SK-N-SH (cell line): ENCODE results near the gene SIM1. TPM values are rescaled to one million over a fixed set of nuclear protein-coding genes. Genes with fewer than 3 reads are reported as not detected.

Experiments used
- CTCF ChIA-PET: fragments of 300-600, 350-600 bp; formaldehyde crosslinking; extraction: SDS; loops from one replicate; lab custom pipeline; 2021; lab: Yijun Ruan, JAX
- POLR2A ChIA-PET: fragments of 350-600 bp; sonication (Branson Sonifier 250); formaldehyde crosslinking; extraction: SDS; loops from one replicate; lab custom pipeline; 2020; ENCODE audit warnings: antibody characterized with exemption, inconsistent platforms; lab: Yijun Ruan, JAX
- DNase-seq: peaks from one replicate; pipeline ENCODE4 v3.0.0; 2012
- H2AFZ ChIP-seq: fragments of 200-600 bp; sonication (generic); 2 replicates; pipeline ENCODE4 v1.8.1; 2016; ENCODE audit warnings: antibody characterized with exemption, mild to moderate bottlenecking, low read depth
- H3F3A ChIP-seq: fragments of 200-600 bp; sonication (generic); replicated peaks from 2 replicates; pipeline ENCODE3; 2016; ENCODE audit warnings: antibody characterized with exemption, mild to moderate bottlenecking; ENCODE audit not compliant: insufficient read depth
- H3K27ac ChIP-seq, 2 experiments: fragments of 200-500 bp in 1 of 2; fragments of 200-600 bp in 1 of 2; sonication (Bioruptor generic) in 1 of 2; sonication (generic), shearing (Covaris generic) in 1 of 2; 2 replicates each; pipeline versions ENCODE4 v1.5.1 to v1.6.1; 2014 to 2016; ENCODE audit warnings: low read depth in 2 of 2, inconsistent platforms in 1 of 2, low read length in 1 of 2, mild to moderate bottlenecking in 1 of 2, mixed read lengths in 1 of 2
- H3K27me3 ChIP-seq: fragments of 200-600 bp; sonication (generic), shearing (Covaris generic); 2 replicates; pipeline ENCODE4 v1.6.1; 2016; ENCODE audit warnings: mixed run types; ENCODE audit not compliant: insufficient read depth
- H3K36me3 ChIP-seq, 2 experiments: fragments of 200-500 bp in 1 of 2; fragments of 200-600 bp in 1 of 2; sonication (Bioruptor generic) in 1 of 2; sonication (generic) in 1 of 2; replicated peaks in 1 of 2; 2 replicates each; pipeline versions ENCODE3 to v1.5.1; 2014 to 2016; ENCODE audit warnings: low read length in 1 of 2, mild to moderate bottlenecking in 1 of 2; ENCODE audit not compliant: insufficient read depth in 2 of 2, control insufficient read depth in 1 of 2
- H3K4me1 ChIP-seq, 2 experiments: fragments of 200-500 bp in 1 of 2; fragments of 200-600 bp in 1 of 2; sonication (Bioruptor generic) in 1 of 2; sonication (generic), shearing (Covaris generic) in 1 of 2; 2 replicates each; pipeline versions ENCODE4 v1.5.1 to v1.6.1; 2014 to 2016; ENCODE audit warnings: low read depth in 1 of 2, low read length in 1 of 2, mixed run types in 1 of 2; ENCODE audit not compliant: insufficient read depth in 2 of 2, control insufficient read depth in 1 of 2
- H3K4me2 ChIP-seq: fragments of 200-600 bp; sonication (generic), shearing (Covaris generic); 2 replicates; pipeline ENCODE4 v1.6.1; 2017; ENCODE audit warnings: mixed run types
- H3K4me3 ChIP-seq, 2 experiments: fragments of 200-500 bp in 1 of 2; fragments of 200-600 bp in 1 of 2; sonication (Bioruptor generic) in 1 of 2; sonication (generic), shearing (Covaris generic) in 1 of 2; 2 replicates each; pipeline versions ENCODE4 v1.5.1 to v1.8.1; 2014 to 2016; ENCODE audit warnings: low read depth in 2 of 2, inconsistent platforms in 1 of 2, low read length in 1 of 2, mild to moderate bottlenecking in 1 of 2, mixed read lengths in 1 of 2, moderate library complexity in 1 of 2
- H3K79me2 ChIP-seq: fragments of 200-600 bp; sonication (generic); 2 replicates; pipeline ENCODE4 v1.8.1; 2017; ENCODE audit warnings: mild to moderate bottlenecking; ENCODE audit not compliant: insufficient read depth
- H3K9ac ChIP-seq: fragments of 200-600 bp; sonication (generic); 2 replicates; pipeline ENCODE4 v1.6.1; 2017; ENCODE audit warnings: mixed run types
- H3K9me2 ChIP-seq: fragments of 200-600 bp; sonication (generic); 2 replicates; pipeline ENCODE4 v1.6.1; 2017; ENCODE audit warnings: mixed run types
- H3K9me3 ChIP-seq: fragments of 200-600 bp; sonication (generic); 2 replicates; pipeline ENCODE4 v1.6.1; 2017; ENCODE audit warnings: mixed run types, mild to moderate bottlenecking, moderate library complexity
- H4K20me1 ChIP-seq: fragments of 200-600 bp; sonication (generic); 2 replicates; pipeline ENCODE4 v1.6.1; 2017; ENCODE audit warnings: mild to moderate bottlenecking, mixed run types; ENCODE audit not compliant: insufficient read depth
- FOSL2 ChIP-seq: IDR thresholded peaks from 2 replicates; pipeline ENCODE4 v1.4.0; 2012; ENCODE audit warnings: low read depth, mild to moderate bottlenecking, moderate library complexity, borderline replicate concordance
- FOXM1 ChIP-seq: IDR thresholded peaks from 2 replicates; pipeline ENCODE4 v1.4.0; 2012; ENCODE audit warnings: low read depth, mild to moderate bottlenecking
- NFIC ChIP-seq: IDR thresholded peaks from 2 replicates; pipeline ENCODE4 v1.4.0; 2012; ENCODE audit warnings: borderline replicate concordance
- NRF1 ChIP-seq: IDR thresholded peaks from 2 replicates; pipeline ENCODE4 v1.6.1; 2012; ENCODE audit warnings: low read depth, mild to moderate bottlenecking, low read length
- RFX5 ChIP-seq: IDR thresholded peaks from 2 replicates; pipeline ENCODE4 v1.6.1; 2012; ENCODE audit warnings: mild to moderate bottlenecking, improper control_type of control experiment, low read length
- SIN3A ChIP-seq: IDR thresholded peaks from 2 replicates; pipeline ENCODE4 v1.6.1; 2012; ENCODE audit warnings: low read depth, mild to moderate bottlenecking, low read length, moderate library complexity, borderline replicate concordance
- TAF1 ChIP-seq: IDR thresholded peaks from 2 replicates; pipeline ENCODE4 v1.6.1; 2012; ENCODE audit warnings: low read depth, mild to moderate bottlenecking, low read length, moderate library complexity, borderline replicate concordance
- TCF12 ChIP-seq: IDR thresholded peaks from 2 replicates; pipeline ENCODE4 v1.4.0; 2012
- YY1 ChIP-seq: IDR thresholded peaks from 2 replicates; pipeline ENCODE4 v1.4.0; 2012; ENCODE audit warnings: low read depth, mild to moderate bottlenecking
- WGBS: methylation state at CpG from one replicate; pipeline ENCODE4 v1.1.6; 2017; ENCODE audit warnings: low lambda C conversion rate; 5-methylcytosine and 5-hydroxymethylcytosine counted together
- polyA plus RNA-seq, 3 experiments: library from polyadenylated mRNA; depleted of rRNA; stranded (reverse); fragments of >200 nt; gene quantifications; 2 replicates each; pipeline ENCODE4 v1.2.3, GENCODE V29; 2012
- TF ChIP-seq, protein P1 (sequence below): IDR thresholded peaks from 2 replicates; pipeline ENCODE4; 2012
- TF ChIP-seq, protein P2 (sequence below): IDR thresholded peaks from 2 replicates; pipeline ENCODE4 v1.4.0; 2012; ENCODE audit warnings: low read depth, borderline replicate concordance
- TF ChIP-seq, protein P3 (sequence below): fragments of 150-350 bp; IDR thresholded peaks from 2 replicates; pipeline ENCODE4 v1.6.1; 2016; ENCODE audit warnings: mild to moderate bottlenecking, low read depth, low read length
- TF ChIP-seq, protein P4 (sequence below): fragments of 150-350 bp; IDR thresholded peaks from 2 replicates; pipeline ENCODE4 v1.6.1; 2017; ENCODE audit warnings: antibody characterized with exemption, low read length, low read depth, borderline replicate concordance
- TF ChIP-seq, protein P5 (sequence below): IDR thresholded peaks from 2 replicates; pipeline ENCODE4 v1.4.0; 2012; ENCODE audit warnings: low read depth, borderline replicate concordance

Gene SIM1
- polyA plus RNA-seq, 1 of the 3 experiments (the other 2 are of a cell fraction) = not detected

DNA sequence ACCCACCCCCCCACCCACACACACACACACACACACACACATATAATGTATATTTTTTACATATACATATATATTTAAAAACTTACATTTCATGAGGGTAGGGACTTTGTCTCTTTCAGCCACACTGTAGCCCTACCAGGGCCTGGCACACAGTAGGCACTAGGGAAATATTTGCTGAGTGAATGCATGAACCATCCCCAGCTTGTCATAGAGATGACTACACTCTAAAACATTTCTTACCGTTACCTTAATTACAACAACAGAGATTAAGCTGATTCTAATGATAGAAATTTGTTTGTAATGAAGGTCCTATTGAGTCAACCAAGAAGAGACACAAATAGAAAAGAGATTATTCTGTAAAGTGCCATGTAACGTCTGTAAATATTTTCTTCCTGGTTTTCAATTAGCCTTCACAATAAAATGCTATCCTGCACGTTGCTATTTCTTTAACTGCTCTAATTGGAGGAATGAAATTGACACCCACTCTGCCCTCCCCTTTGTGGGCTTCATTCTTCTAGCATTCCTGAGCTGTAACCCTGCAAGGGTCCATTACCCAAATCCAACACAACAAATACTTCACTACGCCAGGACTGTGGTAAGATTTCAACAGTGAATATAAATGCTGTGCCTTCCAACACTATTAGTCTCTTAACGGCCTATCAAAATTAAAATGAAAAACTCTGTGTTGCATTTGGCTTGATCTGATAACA is 30.8 kb downstream of the SIM1 start:
- DNase-seq = no peak
- TF ChIP-seq, protein P1, sequence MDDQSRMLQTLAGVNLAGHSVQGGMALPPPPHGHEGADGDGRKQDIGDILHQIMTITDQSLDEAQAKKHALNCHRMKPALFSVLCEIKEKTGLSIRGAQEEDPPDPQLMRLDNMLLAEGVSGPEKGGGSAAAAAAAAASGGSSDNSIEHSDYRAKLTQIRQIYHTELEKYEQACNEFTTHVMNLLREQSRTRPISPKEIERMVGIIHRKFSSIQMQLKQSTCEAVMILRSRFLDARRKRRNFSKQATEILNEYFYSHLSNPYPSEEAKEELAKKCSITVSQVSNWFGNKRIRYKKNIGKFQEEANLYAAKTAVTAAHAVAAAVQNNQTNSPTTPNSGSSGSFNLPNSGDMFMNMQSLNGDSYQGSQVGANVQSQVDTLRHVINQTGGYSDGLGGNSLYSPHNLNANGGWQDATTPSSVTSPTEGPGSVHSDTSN = no peak
- TF ChIP-seq, protein P2, sequence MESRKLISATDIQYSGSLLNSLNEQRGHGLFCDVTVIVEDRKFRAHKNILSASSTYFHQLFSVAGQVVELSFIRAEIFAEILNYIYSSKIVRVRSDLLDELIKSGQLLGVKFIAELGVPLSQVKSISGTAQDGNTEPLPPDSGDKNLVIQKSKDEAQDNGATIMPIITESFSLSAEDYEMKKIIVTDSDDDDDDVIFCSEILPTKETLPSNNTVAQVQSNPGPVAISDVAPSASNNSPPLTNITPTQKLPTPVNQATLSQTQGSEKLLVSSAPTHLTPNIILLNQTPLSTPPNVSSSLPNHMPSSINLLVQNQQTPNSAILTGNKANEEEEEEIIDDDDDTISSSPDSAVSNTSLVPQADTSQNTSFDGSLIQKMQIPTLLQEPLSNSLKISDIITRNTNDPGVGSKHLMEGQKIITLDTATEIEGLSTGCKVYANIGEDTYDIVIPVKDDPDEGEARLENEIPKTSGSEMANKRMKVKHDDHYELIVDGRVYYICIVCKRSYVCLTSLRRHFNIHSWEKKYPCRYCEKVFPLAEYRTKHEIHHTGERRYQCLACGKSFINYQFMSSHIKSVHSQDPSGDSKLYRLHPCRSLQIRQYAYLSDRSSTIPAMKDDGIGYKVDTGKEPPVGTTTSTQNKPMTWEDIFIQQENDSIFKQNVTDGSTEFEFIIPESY = no peak
- TF ChIP-seq RFX5 = no peak
- no peak for TF ChIP-seq NFIC
- TF ChIP-seq, protein P3, sequence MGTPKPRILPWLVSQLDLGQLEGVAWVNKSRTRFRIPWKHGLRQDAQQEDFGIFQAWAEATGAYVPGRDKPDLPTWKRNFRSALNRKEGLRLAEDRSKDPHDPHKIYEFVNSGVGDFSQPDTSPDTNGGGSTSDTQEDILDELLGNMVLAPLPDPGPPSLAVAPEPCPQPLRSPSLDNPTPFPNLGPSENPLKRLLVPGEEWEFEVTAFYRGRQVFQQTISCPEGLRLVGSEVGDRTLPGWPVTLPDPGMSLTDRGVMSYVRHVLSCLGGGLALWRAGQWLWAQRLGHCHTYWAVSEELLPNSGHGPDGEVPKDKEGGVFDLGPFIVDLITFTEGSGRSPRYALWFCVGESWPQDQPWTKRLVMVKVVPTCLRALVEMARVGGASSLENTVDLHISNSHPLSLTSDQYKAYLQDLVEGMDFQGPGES = no peak
- no peak for TF ChIP-seq NRF1
- TF ChIP-seq, protein P4, sequence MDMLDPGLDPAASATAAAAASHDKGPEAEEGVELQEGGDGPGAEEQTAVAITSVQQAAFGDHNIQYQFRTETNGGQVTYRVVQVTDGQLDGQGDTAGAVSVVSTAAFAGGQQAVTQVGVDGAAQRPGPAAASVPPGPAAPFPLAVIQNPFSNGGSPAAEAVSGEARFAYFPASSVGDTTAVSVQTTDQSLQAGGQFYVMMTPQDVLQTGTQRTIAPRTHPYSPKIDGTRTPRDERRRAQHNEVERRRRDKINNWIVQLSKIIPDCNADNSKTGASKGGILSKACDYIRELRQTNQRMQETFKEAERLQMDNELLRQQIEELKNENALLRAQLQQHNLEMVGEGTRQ = no peak
- TF ChIP-seq, protein P5, sequence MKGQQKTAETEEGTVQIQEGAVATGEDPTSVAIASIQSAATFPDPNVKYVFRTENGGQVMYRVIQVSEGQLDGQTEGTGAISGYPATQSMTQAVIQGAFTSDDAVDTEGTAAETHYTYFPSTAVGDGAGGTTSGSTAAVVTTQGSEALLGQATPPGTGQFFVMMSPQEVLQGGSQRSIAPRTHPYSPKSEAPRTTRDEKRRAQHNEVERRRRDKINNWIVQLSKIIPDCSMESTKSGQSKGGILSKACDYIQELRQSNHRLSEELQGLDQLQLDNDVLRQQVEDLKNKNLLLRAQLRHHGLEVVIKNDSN = no peak
- TF ChIP-seq SIN3A = no peak
- TF ChIP-seq YY1 = no peak
- TF ChIP-seq FOSL2 = no peak
- no peak for TF ChIP-seq TAF1
- TF ChIP-seq FOXM1 = no peak
- no peak for TF ChIP-seq TCF12
- CTCF ChIA-PET = interaction anchor here (0.9 to 1.1 kb wide), 2 partner anchors 327 to 334 kb away, joined by 3 read pairs; no protein-coding TSS in a partner anchor
- no peak overlapping the region for H2AFZ ChIP-seq
- no peak overlapping the region for H3K4me2 ChIP-seq
- H3F3A ChIP-seq = no peaks in the 10 kb centered on the region
- no peaks in the 10 kb centered on the region for H4K20me1 ChIP-seq
- H3K79me2 ChIP-seq = no peaks in the 10 kb centered on the region
- no peaks in the 10 kb centered on the region for H3K9me3 ChIP-seq
- POLR2A ChIA-PET = no interaction called here
- no peak overlapping the region for H3K27ac ChIP-seq
- no peaks in the 10 kb centered on the region for H3K9me2 ChIP-seq
- peaks cover 18% of the 10 kb centered on the region; the same call in 1 of the 2 replicates for H3K27me3 ChIP-seq
- 9% methylated on average over 5 of the region's 5 CpGs for WGBS
- no peak overlapping the region for H3K9ac ChIP-seq
- H3K4me1 ChIP-seq = no peaks in the 10 kb centered on the region
- H3K4me3 ChIP-seq = no peak overlapping the region
- no peaks in the 10 kb centered on the region for H3K36me3 ChIP-seq
